GM12878 (cell line): ENCODE data around the gene MRPL28. TPM values are rescaled to one million over a fixed set of nuclear protein-coding genes. Genes with fewer than 3 reads are reported as not detected.

Source experiments
- BCL3 ChIP-seq: IDR thresholded peaks from 2 replicates; pipeline ENCODE4 v1.6.1; 2011; ENCODE audit warnings: borderline replicate concordance, low read depth, mild to moderate bottlenecking, moderate library complexity, low read length; ENCODE audit not compliant: insufficient read depth, poor library complexity, severe bottlenecking
- CEBPZ ChIP-seq: fragments of 150-350 bp; IDR thresholded peaks from 2 replicates; pipeline ENCODE4 v1.6.1; 2016; ENCODE audit warnings: low read depth, low read length
- EGR1 ChIP-seq, 2 experiments: IDR thresholded peaks; 1 replicate in 1 of 2; 2 replicates in 1 of 2; pipeline ENCODE4 v1.6.1; 2011 to 2012; ENCODE audit warnings: low read depth in 2 of 2, low read length in 2 of 2, borderline replicate concordance in 1 of 2, mild to moderate bottlenecking in 1 of 2, moderate library complexity in 1 of 2
- ESRRA ChIP-seq: IDR thresholded peaks from 2 replicates; pipeline ENCODE4 v1.6.1; 2012; ENCODE audit warnings: mild to moderate bottlenecking, low read length, improper control_type of control experiment
- FOXK2 ChIP-seq: fragments of 450-650 bp; IDR thresholded peaks from 2 replicates; pipeline ENCODE4 v1.6.1; 2017; ENCODE audit warnings: mild to moderate bottlenecking, moderate library complexity
- GATAD2B ChIP-seq: fragments of 450-650 bp; conservative IDR thresholded peaks from 2 replicates; pipeline ENCODE4 v1.6.1; 2017; ENCODE audit warnings: low read depth, mild to moderate bottlenecking, moderate library complexity
- HDAC6 ChIP-seq: fragments of 200-600 bp; sonication (generic); IDR thresholded peaks from one replicate; pipeline ENCODE4 v1.8.0; 2017; ENCODE audit warnings: antibody characterized with exemption; ENCODE audit not compliant: unreplicated experiment
- IKZF2 ChIP-seq, 2 experiments: fragments of 450-650 bp; IDR thresholded peaks; 2 replicates each; pipeline ENCODE4 v1.6.1; 2017; ENCODE audit warnings: mild to moderate bottlenecking in 2 of 2, moderate library complexity in 2 of 2
- KLF5 ChIP-seq: fragments of 450-650 bp; IDR thresholded peaks from 2 replicates; pipeline ENCODE4 v1.6.1; 2014; ENCODE audit warnings: mild to moderate bottlenecking; ENCODE audit not compliant: partially characterized antibody
- RCOR1 ChIP-seq: conservative IDR thresholded peaks from 2 replicates; pipeline ENCODE4 v1.6.1; 2012; ENCODE audit warnings: low read depth, low read length, improper control_type of control experiment
- RUNX3 ChIP-seq: IDR thresholded peaks from 2 replicates; pipeline ENCODE4 v1.6.1; 2012; ENCODE audit warnings: low read length, inconsistent platforms
- SMC3 ChIP-seq: IDR thresholded peaks from 2 replicates; pipeline ENCODE4 v1.6.1; 2011; ENCODE audit warnings: low read length, improper control_type of control experiment, borderline replicate concordance
- SREBF1 ChIP-seq: IDR thresholded peaks from 2 replicates; pipeline ENCODE4 v1.6.1; 2012; ENCODE audit warnings: mild to moderate bottlenecking, low read length
- TCF3 ChIP-seq: IDR thresholded peaks from 2 replicates; pipeline ENCODE4 v1.6.1; 2012; ENCODE audit warnings: low read depth, mild to moderate bottlenecking, low read length, borderline replicate concordance; ENCODE audit not compliant: insufficient read depth
- ZNF207 ChIP-seq: fragments of 450-650 bp; IDR thresholded peaks from 2 replicates; pipeline ENCODE4 v1.6.1; 2014; ENCODE audit warnings: antibody characterized with exemption, mild to moderate bottlenecking, borderline replicate concordance
- ZNF384 ChIP-seq: IDR thresholded peaks from 2 replicates; pipeline ENCODE4 v1.6.1; 2012; ENCODE audit warnings: low read depth, mild to moderate bottlenecking, low read length, improper control_type of control experiment, borderline replicate concordance
- ZZZ3 ChIP-seq: IDR thresholded peaks from 2 replicates; pipeline ENCODE4 v1.6.1; 2011; ENCODE audit warnings: low read depth; ENCODE audit not compliant: control insufficient read depth, insufficient read length
- polyA plus RNA-seq, 11 experiments: library from polyadenylated mRNA; depleted of rRNA in 4 of 11; unstranded in 6 of 11; stranded (reverse) in 5 of 11; fragments of >200 nt; fragmentation: Nextera tagmentation in 4 of 11; fragmentation: Illumina TruSeq in 1 of 11; extraction: Ambion mirVana in 4 of 11; extraction: Trizol in 1 of 11; gene quantifications; 1 replicate in 1 of 11; 2 replicates in 10 of 11; pipeline versions ENCODE4 v1.2.1 to v1.2.3, GENCODE V29; 2011 to 2016; ENCODE audit warnings: inconsistent platforms in 2 of 11, missing spikeins in 2 of 11, low read depth in 1 of 11
- total RNA-seq, 4 experiments: library from RNA; depleted of rRNA in 3 of 4; stranded (reverse); fragments of >200 nt in 3 of 4; fragmentation: Illumina TruSeq in 1 of 4; extraction: Trizol in 1 of 4; gene quantifications; 2 replicates each; pipeline versions ENCODE4 v1.2.1 to v1.2.3, GENCODE V29; 2013 to 2021
- TF ChIP-seq, protein P1 (sequence below): IDR thresholded peaks from 2 replicates; pipeline ENCODE4 v1.6.1; 2012; ENCODE audit warnings: mild to moderate bottlenecking, low read depth, low read length
- TF ChIP-seq, protein P2 (sequence below): IDR thresholded peaks from 2 replicates; pipeline ENCODE4 v1.6.1; 2011; ENCODE audit warnings: mild to moderate bottlenecking, low read depth, low read length, moderate library complexity; ENCODE audit not compliant: insufficient replicate concordance

MRPL28 gene
- total and polyA plus RNA-seq, 10 of the 15 experiments (the other 5 are each of a cell fraction or from before 2014, with no cell fraction given) = 1.6 to 185 (median 110) TPM

DNA sequence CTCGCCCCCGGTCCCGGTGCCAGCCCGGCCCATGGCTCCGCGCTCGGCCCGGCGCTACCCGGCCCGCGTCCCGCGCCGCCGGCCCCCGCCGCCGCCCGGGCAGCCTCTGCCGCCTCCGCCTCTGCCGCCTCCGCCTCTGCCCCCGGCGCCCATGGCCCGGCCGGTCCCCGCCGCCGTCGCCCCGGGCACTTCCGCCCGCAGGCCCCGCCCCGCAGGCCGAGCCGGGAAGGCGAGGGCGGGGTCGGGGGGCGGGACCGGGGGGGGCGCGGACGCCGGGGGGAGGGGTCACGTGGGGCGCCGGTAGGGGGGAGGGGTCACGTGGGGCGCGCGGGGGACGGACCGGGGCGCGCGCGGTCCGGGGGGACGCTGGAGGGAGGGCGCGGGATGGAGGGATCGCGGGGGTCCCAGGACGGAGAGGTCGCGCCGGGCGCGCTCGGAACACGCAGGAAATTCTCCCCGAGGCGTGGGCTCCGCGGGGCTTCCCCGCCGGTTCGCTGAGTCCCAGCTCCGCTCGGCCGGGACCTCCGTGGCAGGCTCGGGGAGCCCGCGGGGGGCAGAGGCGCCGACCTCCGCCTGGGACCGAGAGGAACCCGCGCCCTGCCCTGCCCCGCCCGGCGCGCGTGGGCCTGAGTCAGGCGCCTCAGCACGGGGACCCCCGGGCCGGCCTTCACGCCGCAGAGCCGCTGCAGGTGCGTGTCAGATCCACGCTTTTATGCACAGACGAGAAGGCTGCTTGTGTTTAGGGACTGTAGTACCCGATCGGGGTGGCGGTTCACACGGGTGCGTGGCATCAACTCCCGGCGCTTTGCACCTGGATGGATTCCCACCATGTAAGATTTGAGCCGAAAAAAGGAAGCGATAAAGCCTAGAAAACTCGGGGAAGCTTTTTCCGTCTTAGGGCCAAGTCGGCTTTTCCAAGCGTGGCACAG is 11.7 kb upstream of the MRPL28 start, which contains the start of gene PGAP6 (continued):
- TF ChIP-seq BCL3 (no peak), RUNX3 (no peak), SMC3 (no peak), ZZZ3 (no peak), ESRRA (no peak), IKZF2 (IDR thresholded peaks at IDR 0.05) (no peak), RCOR1 (no peak), FOXK2 (no peak), HDAC6 (no peak), CEBPZ (no peak), ZNF207 (no peak), KLF5 (no peak), EGR1 (IDR thresholded peaks at IDR 0.05; ENCODE audit: borderline replicate concordance in 1 of 2, low read depth in 2 of 2, low read length in 2 of 2) (peak in 1 of 2 experiments; percentile 58; a peak in 1 of 3 replicates), TCF3 (no peak), ZNF384 (no peak), SREBF1 (no peak), GATAD2B (peak; percentile 96)
- TF ChIP-seq, protein P1, sequence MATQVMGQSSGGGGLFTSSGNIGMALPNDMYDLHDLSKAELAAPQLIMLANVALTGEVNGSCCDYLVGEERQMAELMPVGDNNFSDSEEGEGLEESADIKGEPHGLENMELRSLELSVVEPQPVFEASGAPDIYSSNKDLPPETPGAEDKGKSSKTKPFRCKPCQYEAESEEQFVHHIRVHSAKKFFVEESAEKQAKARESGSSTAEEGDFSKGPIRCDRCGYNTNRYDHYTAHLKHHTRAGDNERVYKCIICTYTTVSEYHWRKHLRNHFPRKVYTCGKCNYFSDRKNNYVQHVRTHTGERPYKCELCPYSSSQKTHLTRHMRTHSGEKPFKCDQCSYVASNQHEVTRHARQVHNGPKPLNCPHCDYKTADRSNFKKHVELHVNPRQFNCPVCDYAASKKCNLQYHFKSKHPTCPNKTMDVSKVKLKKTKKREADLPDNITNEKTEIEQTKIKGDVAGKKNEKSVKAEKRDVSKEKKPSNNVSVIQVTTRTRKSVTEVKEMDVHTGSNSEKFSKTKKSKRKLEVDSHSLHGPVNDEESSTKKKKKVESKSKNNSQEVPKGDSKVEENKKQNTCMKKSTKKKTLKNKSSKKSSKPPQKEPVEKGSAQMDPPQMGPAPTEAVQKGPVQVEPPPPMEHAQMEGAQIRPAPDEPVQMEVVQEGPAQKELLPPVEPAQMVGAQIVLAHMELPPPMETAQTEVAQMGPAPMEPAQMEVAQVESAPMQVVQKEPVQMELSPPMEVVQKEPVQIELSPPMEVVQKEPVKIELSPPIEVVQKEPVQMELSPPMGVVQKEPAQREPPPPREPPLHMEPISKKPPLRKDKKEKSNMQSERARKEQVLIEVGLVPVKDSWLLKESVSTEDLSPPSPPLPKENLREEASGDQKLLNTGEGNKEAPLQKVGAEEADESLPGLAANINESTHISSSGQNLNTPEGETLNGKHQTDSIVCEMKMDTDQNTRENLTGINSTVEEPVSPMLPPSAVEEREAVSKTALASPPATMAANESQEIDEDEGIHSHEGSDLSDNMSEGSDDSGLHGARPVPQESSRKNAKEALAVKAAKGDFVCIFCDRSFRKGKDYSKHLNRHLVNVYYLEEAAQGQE = no peak
- TF ChIP-seq, protein P2, sequence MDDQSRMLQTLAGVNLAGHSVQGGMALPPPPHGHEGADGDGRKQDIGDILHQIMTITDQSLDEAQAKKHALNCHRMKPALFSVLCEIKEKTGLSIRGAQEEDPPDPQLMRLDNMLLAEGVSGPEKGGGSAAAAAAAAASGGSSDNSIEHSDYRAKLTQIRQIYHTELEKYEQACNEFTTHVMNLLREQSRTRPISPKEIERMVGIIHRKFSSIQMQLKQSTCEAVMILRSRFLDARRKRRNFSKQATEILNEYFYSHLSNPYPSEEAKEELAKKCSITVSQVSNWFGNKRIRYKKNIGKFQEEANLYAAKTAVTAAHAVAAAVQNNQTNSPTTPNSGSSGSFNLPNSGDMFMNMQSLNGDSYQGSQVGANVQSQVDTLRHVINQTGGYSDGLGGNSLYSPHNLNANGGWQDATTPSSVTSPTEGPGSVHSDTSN = no peak
